Measurements from ENCODE around the gene SEMA3D.

GRCh38 chr7:85075864-85076263, 111.0 kb downstream of the SEMA3D start:
- TF ChIP-seq, protein P1, sequence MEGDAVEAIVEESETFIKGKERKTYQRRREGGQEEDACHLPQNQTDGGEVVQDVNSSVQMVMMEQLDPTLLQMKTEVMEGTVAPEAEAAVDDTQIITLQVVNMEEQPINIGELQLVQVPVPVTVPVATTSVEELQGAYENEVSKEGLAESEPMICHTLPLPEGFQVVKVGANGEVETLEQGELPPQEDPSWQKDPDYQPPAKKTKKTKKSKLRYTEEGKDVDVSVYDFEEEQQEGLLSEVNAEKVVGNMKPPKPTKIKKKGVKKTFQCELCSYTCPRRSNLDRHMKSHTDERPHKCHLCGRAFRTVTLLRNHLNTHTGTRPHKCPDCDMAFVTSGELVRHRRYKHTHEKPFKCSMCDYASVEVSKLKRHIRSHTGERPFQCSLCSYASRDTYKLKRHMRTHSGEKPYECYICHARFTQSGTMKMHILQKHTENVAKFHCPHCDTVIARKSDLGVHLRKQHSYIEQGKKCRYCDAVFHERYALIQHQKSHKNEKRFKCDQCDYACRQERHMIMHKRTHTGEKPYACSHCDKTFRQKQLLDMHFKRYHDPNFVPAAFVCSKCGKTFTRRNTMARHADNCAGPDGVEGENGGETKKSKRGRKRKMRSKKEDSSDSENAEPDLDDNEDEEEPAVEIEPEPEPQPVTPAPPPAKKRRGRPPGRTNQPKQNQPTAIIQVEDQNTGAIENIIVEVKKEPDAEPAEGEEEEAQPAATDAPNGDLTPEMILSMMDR (IDR thresholded peaks at IDR 0.05) = no peak
- TF ChIP-seq POLR2A (IDR thresholded peaks at IDR 0.05) = no peak
